SK-N-SH treated with all-trans-retinoic acid at 6 μM for 48 hours (cell line): Measurements from ENCODE around the gene RAB3B.
A peak's percentile ranks its signal among the peaks of the same experiment; 100 is the strongest.

ENCODE experiments used
- ATAC-seq: fragments of 200-7000 bp; cut with Tn5 transposase; 3 replicates; pipeline ENCODE4 v1.9.1; 2020; ENCODE audit warnings: mild to moderate bottlenecking, moderate library complexity
- ARNTL ChIP-seq: fragments of 450-650 bp; formaldehyde crosslinking; IDR thresholded peaks from 2 replicates; pipeline ENCODE4 v1.5.0; 2020; ENCODE audit warnings: low read depth, mild to moderate bottlenecking, moderate library complexity, borderline replicate concordance
- CREB5 ChIP-seq: fragments of 250-450 bp; sonication (Bioruptor Pico); IDR thresholded peaks from 2 replicates; pipeline ENCODE4 v1.5.1; 2020; ENCODE audit warnings: low read depth, mild to moderate bottlenecking, moderate library complexity
- CSDC2 ChIP-seq: fragments of 250-450 bp; sonication (Bioruptor Pico); IDR thresholded peaks from 2 replicates; pipeline ENCODE4 v1.5.0; 2020; ENCODE audit warnings: mild to moderate bottlenecking, moderate library complexity
- CSRNP3 ChIP-seq: fragments of 250-450 bp; sonication (Bioruptor Pico); IDR thresholded peaks from 2 replicates; pipeline ENCODE4 v1.5.1; 2021; ENCODE audit warnings: mild to moderate bottlenecking, moderate library complexity
- ESRRG ChIP-seq: fragments of 250-450 bp; sonication (Bioruptor Pico); IDR thresholded peaks from 2 replicates; pipeline ENCODE4 v1.6.1; 2021; ENCODE audit warnings: mild to moderate bottlenecking
- GLIS3 ChIP-seq: fragments of 250-450 bp; sonication (Bioruptor Pico); IDR thresholded peaks from 2 replicates; pipeline ENCODE4 v1.5.0; 2020; ENCODE audit warnings: mild to moderate bottlenecking, moderate library complexity
- OSR1 ChIP-seq: fragments of 250-450 bp; sonication (Bioruptor Pico); IDR thresholded peaks from 2 replicates; pipeline ENCODE4 v1.8.0; 2022; ENCODE audit warnings: moderate library complexity, mild to moderate bottlenecking, inconsistent platforms
- PATZ1 ChIP-seq: fragments of 250-450 bp; sonication (Bioruptor Pico); IDR thresholded peaks from 2 replicates; pipeline ENCODE4 v1.8.0; 2020; ENCODE audit warnings: mild to moderate bottlenecking, moderate library complexity, borderline replicate concordance
- PPARA ChIP-seq: fragments of 250-450 bp; sonication (Bioruptor Pico); IDR thresholded peaks from 2 replicates; pipeline ENCODE4 v1.5.0; 2020; ENCODE audit warnings: mild to moderate bottlenecking, borderline replicate concordance
- RARB ChIP-seq: fragments of 250-450 bp; sonication (Bioruptor Pico); IDR thresholded peaks from 2 replicates; pipeline ENCODE4 v1.8.0; 2021; ENCODE audit warnings: mild to moderate bottlenecking, moderate library complexity
- SNAI2 ChIP-seq: fragments of 250-450 bp; sonication (Bioruptor Pico); IDR thresholded peaks from 2 replicates; pipeline ENCODE4 v1.5.0; 2020; ENCODE audit warnings: mild to moderate bottlenecking, moderate library complexity
- TCF4 ChIP-seq: fragments of 250-450 bp; sonication (Bioruptor Pico); IDR thresholded peaks from 2 replicates; pipeline ENCODE4 v1.8.0; 2021; ENCODE audit warnings: mild to moderate bottlenecking, moderate library complexity, borderline replicate concordance
- TOX ChIP-seq: fragments of 250-450 bp; sonication (Bioruptor Pico); IDR thresholded peaks from 2 replicates; pipeline ENCODE4 v1.8.0; 2021; ENCODE audit warnings: mild to moderate bottlenecking, moderate library complexity, borderline replicate concordance
- ZFP3 ChIP-seq: fragments of 250-450 bp; sonication (Bioruptor Pico); IDR thresholded peaks from 2 replicates; pipeline ENCODE4 v1.5.0; 2020; ENCODE audit warnings: mild to moderate bottlenecking, moderate library complexity
- ZFP30 ChIP-seq: fragments of 450-650 bp; formaldehyde crosslinking; IDR thresholded peaks from 2 replicates; pipeline ENCODE4 v1.5.0; 2022; ENCODE audit warnings: mild to moderate bottlenecking, moderate library complexity
- ZNF565 ChIP-seq: fragments of 450-650 bp; formaldehyde crosslinking; conservative IDR thresholded peaks from 2 replicates; pipeline ENCODE4 v1.5.0; 2020; ENCODE audit warnings: low read depth, mild to moderate bottlenecking, moderate library complexity
- ZNF70 ChIP-seq: fragments of 450-650 bp; formaldehyde crosslinking; IDR thresholded peaks from 2 replicates; pipeline ENCODE4 v1.5.0; 2020; ENCODE audit warnings: mild to moderate bottlenecking, moderate library complexity
- ZNF8 ChIP-seq: fragments of 450-650 bp; formaldehyde crosslinking; IDR thresholded peaks from 2 replicates; pipeline ENCODE4 v1.5.0; 2020; ENCODE audit warnings: mild to moderate bottlenecking, moderate library complexity
- TF ChIP-seq, protein P1 (sequence below): fragments of 250-450 bp; sonication (Bioruptor Pico); IDR thresholded peaks from 2 replicates; pipeline ENCODE4 v1.8.0; 2021; ENCODE audit warnings: low read depth, mild to moderate bottlenecking, moderate library complexity, borderline replicate concordance
- TF ChIP-seq, protein P2 (sequence below): fragments of 250-450 bp; sonication (Bioruptor Pico); IDR thresholded peaks from 2 replicates; pipeline ENCODE4 v1.5.0; 2020; ENCODE audit warnings: mild to moderate bottlenecking, moderate library complexity

Gene RAB3B

GRCh38 chr1:52002038-52002917, 11.8 kb upstream of the RAB3B start:
- no peak for TF ChIP-seq RARB (CRISPR knock-in tag)
- no peak for TF ChIP-seq OSR1
- no peak for TF ChIP-seq ZFP3
- no peak for TF ChIP-seq TOX (CRISPR knock-in tag)
- no peak for TF ChIP-seq PPARA (CRISPR knock-in tag)
- TF ChIP-seq ESRRG (CRISPR knock-in tag), result no peak
- TF ChIP-seq ZNF70 (CRISPR knock-in tag), result no peak
- no peak for TF ChIP-seq ZNF565
- TF ChIP-seq, all 23 proteins: peak for 0
- ATAC-seq, result peak; percentile 97

DNA sequence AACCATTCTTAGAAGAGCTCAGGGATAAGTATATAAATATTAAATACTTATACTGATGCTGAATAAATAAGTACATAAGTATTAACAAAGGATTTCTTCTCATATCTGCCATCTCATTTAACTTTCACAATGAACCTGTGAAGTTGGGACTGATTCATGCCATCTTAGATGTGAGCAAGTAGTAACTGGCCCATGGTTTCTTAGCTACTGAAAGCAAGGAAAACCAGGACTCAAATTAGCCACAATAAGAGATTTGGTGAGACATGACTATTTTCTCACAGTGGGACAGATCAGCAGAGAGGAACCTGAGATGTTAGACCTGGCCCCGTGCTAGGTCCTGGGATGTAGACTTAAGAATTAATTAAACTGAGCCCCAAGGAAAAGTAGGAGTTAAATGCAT, 8.2 kb upstream of the RAB3B start:
- ATAC-seq, result no peak
- TF ChIP-seq ARNTL (CRISPR knock-in tag) (no peak), ZNF8 (CRISPR knock-in tag) (no peak), ZFP3 (no peak), SNAI2 (no peak), GLIS3 (no peak), RARB (CRISPR knock-in tag) (no peak)
- TF ChIP-seq, protein P1, sequence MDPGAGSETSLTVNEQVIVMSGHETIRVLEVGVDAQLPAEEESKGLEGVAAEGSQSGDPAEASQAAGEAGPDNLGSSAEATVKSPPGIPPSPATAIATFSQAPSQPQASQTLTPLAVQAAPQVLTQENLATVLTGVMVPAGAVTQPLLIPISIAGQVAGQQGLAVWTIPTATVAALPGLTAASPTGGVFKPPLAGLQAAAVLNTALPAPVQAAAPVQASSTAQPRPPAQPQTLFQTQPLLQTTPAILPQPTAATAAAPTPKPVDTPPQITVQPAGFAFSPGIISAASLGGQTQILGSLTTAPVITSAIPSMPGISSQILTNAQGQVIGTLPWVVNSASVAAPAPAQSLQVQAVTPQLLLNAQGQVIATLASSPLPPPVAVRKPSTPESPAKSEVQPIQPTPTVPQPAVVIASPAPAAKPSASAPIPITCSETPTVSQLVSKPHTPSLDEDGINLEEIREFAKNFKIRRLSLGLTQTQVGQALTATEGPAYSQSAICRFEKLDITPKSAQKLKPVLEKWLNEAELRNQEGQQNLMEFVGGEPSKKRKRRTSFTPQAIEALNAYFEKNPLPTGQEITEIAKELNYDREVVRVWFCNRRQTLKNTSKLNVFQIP (CRISPR knock-in tag), result no peak

- no peak for ATAC-seq
- TF ChIP-seq PATZ1, result no peak
- TF ChIP-seq, protein P1 (CRISPR knock-in tag), result no peak
- no peak for TF ChIP-seq ZFP3
- no peak for TF ChIP-seq ESRRG (CRISPR knock-in tag)
- no peak for TF ChIP-seq CSRNP3
- no peak for TF ChIP-seq ARNTL (CRISPR knock-in tag)
- TF ChIP-seq RARB (CRISPR knock-in tag), result no peak
These were observed 7.5 kb upstream of the RAB3B start for GRCh38 chr1:51997974-51998382.

DNA sequence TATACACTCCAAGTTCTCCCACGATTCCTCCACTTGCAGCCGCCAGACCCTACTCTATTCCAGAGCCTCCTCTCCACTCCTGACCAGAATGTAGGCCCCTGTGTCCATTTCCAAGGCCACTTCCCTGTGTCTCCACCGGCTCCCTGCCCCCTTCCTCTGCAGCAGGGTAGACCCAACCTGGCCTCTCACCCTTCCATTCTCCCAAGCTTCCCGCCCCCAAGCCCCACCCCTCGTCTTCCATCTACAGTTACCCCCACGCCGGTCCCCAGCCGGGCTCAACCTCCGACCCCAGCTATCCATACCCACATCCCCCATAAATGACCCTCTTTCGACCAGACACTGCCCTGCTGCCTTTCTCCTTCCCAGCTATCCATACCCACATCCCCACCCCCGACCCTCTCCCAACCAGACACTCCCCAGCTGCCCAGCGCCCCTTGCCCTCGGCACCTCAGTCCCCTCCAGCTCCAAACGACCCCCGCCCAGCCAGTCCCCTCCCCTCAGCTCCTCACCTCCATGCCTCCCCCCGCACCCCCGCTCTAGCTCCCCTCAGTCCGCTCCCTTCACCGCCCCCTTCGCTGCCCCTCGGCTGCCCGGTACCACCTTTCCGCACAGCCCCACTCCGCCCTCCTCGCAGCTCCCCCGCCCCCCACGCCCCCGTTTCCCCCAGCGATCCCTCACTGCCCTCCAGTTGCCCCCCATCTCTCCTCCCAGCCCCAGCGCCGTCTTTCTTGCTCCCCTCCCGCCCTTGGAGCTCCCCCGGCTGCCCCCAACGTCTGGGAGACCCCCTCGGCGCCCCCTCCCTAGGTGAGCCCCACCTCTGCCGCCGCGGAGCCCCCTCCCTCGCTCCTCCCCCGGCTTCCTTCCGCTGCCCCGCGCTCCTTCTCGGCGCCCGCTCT, 670 bp downstream of the RAB3B start:
- ATAC-seq, result no peak
- no peak for TF ChIP-seq ZFP30 (CRISPR knock-in tag)
- no peak for TF ChIP-seq ZNF70 (CRISPR knock-in tag)
- TF ChIP-seq CSDC2, result no peak
- no peak for TF ChIP-seq PPARA (CRISPR knock-in tag)
- no peak for TF ChIP-seq ZFP3
- TF ChIP-seq ESRRG (CRISPR knock-in tag), result no peak
- no peak for TF ChIP-seq CREB5
- TF ChIP-seq PATZ1, result no peak
- TF ChIP-seq TCF4 (CRISPR knock-in tag), result no peak
- TF ChIP-seq, protein P2, sequence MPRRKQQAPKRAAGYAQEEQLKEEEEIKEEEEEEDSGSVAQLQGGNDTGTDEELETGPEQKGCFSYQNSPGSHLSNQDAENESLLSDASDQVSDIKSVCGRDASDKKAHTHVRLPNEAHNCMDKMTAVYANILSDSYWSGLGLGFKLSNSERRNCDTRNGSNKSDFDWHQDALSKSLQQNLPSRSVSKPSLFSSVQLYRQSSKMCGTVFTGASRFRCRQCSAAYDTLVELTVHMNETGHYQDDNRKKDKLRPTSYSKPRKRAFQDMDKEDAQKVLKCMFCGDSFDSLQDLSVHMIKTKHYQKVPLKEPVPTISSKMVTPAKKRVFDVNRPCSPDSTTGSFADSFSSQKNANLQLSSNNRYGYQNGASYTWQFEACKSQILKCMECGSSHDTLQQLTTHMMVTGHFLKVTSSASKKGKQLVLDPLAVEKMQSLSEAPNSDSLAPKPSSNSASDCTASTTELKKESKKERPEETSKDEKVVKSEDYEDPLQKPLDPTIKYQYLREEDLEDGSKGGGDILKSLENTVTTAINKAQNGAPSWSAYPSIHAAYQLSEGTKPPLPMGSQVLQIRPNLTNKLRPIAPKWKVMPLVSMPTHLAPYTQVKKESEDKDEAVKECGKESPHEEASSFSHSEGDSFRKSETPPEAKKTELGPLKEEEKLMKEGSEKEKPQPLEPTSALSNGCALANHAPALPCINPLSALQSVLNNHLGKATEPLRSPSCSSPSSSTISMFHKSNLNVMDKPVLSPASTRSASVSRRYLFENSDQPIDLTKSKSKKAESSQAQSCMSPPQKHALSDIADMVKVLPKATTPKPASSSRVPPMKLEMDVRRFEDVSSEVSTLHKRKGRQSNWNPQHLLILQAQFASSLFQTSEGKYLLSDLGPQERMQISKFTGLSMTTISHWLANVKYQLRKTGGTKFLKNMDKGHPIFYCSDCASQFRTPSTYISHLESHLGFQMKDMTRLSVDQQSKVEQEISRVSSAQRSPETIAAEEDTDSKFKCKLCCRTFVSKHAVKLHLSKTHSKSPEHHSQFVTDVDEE (CRISPR knock-in tag), result no peak
- TF ChIP-seq OSR1, result no peak
- TF ChIP-seq ZNF565, result no peak
- TF ChIP-seq GLIS3, result no peak
